GM19328 (cell line): Measurements from ENCODE around the gene TAF15.

Source experiments
- ATAC-seq: cut with Tn5 transposase; IDR thresholded peaks from one replicate; pipeline ENCODE4 v1.9.1; 2021; ENCODE audit warnings: mild to moderate bottlenecking, moderate library complexity; ENCODE audit not compliant: unreplicated experiment

Gene TAF15

GRCh38 chr17:35870906-35871819 is 61.9 kb downstream of the TAF15 start:
- no peak for ATAC-seq

GRCh38 chr17:35872196-35872980 is 63.1 kb downstream of the TAF15 start:
- ATAC-seq, result no peak

GRCh38 chr17:35875072-35875799 is 66.0 kb downstream of the TAF15 start:
- ATAC-seq, result no peak

DNA sequence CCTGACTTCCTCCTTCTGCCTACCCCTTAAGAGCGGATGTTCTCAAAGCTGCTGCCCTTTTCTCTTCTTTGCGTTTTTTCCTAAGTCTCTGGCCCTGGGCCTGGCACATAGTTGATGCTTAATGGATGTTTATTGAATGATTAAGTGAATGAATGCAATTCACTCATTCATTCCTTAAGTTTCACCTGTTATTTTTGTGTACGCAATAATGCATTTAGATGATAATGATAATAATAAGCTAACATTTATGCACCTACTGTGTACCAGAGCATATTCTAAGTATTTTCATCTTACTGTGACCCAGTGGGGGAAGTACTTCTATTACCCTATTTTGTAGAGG is 66.5 kb downstream of the TAF15 start:
- no peak for ATAC-seq

DNA sequence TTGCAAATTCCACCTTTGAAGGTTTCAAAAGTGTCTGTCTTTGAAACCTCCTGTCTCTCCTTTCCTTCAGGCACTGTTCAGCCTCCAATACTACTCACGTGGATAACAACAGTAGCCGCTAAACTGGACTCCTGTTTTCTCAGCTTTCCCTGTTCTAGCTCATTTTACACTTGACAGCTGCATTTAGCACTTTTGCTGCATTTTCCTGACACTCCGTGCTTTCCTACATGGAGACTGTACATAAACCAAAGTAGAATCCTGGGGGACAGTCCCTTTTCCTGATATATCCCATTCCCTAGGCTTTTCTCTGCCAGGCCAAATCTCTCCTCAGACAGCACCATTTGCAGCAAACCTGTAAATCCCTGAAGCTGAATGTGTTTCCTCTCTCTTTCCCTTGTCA is 67.2 kb downstream of the TAF15 start:
- ATAC-seq, result no peak

GRCh38 chr17:35877345-35878029 is 68.2 kb downstream of the TAF15 start:
- ATAC-seq, result no peak

GRCh38 chr17:35878361-35878760 is 69.1 kb downstream of the TAF15 start:
- no peak for ATAC-seq

DNA sequence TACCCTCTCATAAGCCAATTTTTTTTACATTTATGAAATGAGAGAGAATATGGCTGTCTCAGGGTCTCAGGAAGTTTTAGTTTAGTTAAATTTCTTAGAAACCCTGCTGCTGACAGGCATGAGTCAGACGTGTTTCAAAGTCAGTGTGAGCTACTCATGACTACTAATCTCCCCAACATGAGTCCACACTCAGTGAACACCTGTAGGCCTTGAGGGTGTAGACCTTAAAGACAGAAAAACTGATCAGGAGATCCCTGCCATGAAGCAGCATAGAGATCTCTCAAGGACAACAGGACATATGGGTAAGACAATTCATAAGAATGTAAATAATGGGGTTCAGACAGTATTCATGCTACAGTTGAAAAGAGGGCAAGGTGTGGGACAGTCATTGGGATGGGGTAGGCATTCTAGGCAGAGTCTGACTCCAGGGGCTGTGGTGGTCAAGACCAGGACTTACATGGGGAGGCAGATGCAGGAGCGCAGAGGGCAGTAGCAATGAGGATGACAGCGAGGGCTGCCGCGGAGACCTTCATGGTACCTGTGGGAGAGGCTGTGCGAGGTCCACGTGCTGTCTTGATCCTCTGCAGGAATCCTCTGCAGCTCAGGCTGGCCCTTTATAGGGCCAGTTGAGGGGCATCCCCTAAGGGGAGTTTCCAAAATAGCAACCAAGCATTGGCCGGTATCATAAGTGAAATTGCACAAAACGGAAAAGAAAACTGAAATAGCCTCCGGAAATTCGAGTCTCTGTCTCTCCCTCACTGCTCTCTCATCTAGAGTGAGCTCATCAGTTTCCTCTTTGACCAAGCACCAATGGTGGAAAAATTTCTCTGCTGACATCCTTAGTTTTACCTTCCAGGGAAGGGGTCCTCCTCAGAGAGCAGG is 70.7 kb downstream of the TAF15 start, which contains the start of gene CCL5:
CCL5 (minus strand) TSS at position 588 of the 882 bp plus-strand sequence.
- peak; percentile 89 for ATAC-seq

DNA sequence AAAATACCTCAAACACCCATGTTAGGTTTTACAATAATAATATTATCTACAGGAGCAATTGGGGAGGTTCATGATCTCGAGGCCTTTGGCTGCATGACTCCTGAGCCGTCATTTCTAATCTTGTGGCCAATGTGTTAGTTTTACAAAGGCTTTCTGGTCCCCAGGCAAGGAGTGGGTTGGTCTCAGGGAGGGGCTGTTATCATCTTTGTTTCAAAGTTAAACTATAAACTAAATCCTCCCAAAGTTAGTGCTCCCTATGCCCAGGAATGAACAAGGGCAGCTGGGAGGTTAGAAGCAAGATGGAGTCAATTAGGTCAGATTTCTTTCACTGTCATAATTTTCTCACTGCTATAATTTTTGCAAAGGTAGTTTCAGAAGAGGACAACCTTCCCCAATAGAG is 80.0 kb downstream of the TAF15 start:
- no peak for ATAC-seq

GRCh38 chr17:35889818-35890773 is 80.8 kb downstream of the TAF15 start:
- no peak for ATAC-seq

DNA sequence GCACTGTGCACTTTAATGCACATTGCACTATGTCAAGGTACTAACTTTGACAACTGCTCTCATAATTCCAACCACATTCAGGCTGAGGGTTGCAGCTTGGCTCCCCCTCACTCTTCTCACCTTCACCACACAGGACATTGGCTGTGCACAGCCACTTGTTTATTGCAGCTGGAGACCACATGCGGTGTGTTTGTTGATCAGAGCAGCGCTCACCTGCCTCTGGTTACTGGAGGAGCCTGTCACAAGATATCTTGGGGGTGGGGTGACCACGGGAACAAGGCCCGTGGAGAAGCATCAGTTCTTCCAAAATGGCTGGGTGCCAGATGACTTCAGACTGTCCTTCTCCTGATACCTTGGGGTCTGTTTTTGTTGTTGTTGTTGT is 81.5 kb downstream of the TAF15 start:
- ATAC-seq, result no peak

GRCh38 chr17:35891269-35891668 is 82.0 kb downstream of the TAF15 start:
- no peak for ATAC-seq

- ATAC-seq, result no peak
These were observed 83.1 kb downstream of the TAF15 start for GRCh38 chr17:35892091-35893035.

DNA sequence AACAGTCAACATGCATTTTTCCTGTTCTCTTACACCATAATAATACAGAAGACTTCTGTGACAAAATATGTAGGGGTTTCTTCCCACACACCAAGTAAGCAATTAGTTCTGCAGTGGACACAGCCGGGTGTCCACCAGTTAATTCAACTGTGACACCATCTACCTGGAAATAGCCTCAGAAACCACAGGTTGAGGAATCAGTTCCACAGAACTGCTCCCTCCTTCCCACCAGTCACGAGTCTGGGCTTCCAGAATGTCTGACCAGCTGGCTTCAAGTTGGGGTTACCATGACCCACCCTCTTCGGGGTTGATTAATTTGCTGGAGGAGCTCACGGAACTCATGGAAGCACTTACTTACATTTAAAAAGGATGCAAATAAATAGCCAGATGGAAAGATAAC is 84.5 kb downstream of the TAF15 start:
- ATAC-seq, result no peak

DNA sequence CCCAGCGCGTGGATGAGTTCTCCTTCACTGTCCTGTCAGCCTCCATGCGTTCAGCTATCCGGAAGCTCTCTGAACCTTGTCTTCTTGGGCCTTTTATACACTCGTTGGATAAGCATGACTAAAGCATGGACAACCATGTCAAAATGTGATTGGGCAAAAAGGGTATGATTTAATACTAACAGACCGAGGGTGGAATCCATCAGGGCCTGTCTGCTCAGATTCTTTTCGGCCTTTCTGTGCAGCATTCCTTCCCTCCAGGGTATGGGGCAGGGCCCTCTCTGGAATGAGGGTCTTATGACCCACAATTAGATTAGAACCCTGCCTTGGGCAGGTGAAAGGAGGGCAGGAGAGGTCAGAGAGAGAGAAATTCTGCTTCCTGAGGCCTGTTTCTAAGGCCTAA is 84.9 kb downstream of the TAF15 start:
- no peak for ATAC-seq

DNA sequence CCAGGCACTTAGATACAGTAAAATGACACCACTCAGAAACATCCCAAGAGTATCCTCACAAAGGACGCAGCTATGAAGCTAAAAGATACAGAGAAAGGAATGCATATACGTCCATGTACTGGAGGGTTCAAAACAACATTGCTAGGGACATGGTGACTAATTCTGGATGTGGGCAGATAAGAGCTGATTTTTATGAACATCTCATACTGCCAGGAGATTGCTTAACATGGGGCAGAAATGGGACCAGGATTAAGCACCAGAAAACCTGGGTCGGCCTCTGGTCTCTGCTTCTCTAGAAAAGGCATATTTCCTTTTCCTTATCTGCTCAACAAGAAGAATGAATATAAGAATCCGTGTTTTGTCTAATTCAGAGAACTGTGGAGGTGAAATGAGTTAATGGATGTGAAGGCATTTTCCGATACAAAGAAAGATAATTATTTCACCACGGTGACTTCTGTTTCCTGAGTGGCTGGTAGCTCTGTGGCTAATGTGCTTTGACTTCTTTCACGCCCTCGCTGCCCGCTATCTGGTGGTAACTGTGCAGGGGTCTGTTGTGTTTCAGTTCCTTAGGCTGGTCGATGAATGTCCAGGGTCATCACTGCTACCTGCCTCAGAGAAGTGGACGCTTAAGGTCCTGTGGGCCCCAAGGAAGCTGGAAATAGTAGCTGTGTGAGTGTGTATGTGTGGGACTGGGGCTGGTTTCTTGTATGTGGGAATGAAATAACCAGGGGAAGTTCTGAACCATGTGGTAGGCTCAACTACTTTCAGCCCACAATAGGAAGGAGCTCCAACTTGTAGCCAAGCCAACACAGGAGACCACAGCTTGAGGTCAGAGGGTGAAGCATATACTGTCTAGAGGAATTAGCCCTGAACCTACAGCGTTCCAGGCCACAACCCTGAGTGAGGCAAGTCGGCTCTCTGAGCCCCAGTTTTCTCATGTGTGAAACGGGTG is 86.6 kb downstream of the TAF15 start:
- no peak for ATAC-seq
